ENCODE results near the gene RTL1.

Gene RTL1

DNA sequence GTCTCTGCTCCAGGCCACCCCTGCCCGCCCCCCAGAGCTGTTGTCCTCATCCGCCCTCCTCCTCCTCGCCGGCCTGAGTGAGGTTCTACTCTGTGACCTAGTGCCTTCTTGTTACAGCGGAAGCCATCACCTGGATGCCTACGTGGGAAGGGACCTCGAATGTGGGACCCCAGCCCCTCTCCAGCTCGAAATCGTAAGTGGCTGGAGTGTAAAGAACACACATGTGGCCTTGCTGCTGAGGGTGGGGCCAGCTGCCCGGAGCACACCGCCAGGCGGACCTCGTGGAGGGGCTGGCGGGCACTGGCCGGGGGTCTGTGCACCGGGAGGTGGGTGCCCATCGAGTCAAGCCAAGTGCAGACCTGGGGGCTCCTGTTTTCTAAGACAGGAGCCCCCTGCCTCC, 58.2 kb downstream of the RTL1 start:
- DNase-seq = no peak

DNA sequence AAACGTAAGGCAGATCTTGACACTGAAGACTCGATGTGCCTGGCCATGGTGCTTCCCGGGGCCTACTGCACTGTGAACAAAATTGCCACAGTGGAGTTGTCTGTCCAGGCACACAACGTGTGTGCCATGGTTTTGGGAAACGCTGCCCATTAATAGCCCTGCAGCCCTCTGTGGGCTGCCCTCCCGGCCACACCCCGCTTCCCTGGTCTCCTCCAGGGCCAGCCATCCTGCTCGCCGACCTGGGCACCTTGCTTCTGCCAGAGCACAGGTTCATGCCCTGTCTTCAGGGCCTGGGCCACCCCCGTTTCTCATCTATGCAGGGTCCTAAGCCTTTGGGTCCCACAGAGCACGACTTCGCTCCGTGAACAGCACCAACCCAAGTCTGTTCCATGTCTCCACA, 58.7 kb downstream of the RTL1 start:
- no peak for DNase-seq

DNA sequence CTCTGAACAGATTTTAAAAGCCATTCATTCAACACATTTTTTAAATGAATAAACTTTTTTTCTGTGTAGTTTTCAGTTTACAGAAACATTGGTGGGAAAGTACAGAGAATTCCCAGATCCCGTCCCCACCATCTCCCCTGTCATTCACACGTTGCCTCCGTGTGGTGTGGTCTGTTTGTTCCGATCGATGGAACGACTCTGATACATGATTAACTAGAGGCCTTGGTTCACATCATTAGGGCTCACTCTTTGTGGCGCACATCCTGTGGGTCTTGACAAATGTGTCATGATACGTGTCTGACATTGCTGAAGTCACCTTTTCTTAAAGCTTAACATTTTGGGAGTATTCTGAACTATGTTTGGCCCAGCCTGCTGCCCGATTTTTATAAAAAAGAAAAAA, 59.1 kb downstream of the RTL1 start:
- no peak for DNase-seq

DNA sequence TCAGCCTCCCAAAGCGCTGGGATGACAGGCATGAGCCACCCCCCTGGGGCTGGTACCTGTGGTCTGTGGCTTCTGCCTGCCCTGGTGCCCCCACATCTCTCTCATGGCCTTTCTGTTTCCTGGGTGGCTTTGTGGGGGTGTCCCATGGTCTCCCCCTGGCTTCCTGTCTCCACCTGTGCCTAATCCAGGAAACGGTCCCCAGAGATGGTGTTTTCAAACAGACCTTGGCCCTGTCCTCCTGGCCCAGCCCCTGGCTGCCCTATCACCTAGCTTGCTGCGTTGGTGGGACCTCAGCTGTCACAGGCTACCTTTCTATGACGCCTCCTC, 59.5 kb downstream of the RTL1 start:
- DNase-seq = no peak

DNA sequence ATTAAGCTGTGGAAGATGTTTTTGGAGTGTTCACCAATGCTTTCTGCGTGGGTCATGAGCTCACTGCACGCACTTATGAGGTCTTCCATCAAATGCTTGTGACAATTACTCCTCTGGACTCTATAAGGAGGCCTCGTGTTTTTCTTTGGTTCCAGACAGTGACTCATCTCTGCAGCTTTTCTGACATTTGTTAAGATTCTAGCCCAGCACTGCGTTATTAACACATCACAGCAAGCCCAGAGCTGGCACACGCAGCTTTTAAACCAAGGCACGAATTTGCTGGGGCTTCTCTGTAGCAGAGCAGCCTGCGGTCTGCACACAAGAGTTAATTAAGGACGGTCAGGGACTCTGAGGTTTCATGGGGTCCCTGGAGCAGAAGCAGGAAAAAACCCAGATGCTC, 60.7 kb downstream of the RTL1 start:
- no peak for DNase-seq

DNA sequence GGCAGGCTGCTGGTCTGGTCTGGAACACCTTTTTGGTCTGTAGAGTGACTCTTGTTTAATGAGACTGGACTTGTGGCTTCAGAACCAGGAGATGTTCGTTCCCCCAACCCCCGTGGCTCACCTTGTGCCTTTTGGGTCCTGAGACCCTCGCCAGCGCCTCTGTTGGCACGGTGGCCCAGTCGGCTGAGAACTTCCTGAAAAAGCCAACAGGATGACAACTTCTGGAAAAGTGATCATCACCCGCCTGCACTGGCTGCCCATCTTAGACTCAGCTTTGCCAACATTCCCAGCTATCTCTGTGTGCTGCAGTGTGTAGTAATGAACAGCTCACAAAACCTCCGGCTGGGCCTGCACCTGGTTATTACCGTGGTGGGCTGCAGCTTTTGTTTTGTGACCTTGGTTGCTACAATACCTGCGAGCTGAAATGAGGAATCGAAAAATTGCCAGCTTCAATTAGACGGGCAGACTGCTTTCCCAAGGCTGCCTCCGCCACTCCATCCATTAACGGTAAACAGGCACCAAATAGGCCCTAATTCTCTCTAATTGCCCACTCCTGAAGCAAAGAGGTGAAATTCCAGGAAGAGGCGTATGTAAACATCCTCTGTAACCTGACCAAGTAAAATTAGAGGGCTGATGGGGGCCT, 61.6 kb downstream of the RTL1 start:
- DNase-seq = no peak

DNA sequence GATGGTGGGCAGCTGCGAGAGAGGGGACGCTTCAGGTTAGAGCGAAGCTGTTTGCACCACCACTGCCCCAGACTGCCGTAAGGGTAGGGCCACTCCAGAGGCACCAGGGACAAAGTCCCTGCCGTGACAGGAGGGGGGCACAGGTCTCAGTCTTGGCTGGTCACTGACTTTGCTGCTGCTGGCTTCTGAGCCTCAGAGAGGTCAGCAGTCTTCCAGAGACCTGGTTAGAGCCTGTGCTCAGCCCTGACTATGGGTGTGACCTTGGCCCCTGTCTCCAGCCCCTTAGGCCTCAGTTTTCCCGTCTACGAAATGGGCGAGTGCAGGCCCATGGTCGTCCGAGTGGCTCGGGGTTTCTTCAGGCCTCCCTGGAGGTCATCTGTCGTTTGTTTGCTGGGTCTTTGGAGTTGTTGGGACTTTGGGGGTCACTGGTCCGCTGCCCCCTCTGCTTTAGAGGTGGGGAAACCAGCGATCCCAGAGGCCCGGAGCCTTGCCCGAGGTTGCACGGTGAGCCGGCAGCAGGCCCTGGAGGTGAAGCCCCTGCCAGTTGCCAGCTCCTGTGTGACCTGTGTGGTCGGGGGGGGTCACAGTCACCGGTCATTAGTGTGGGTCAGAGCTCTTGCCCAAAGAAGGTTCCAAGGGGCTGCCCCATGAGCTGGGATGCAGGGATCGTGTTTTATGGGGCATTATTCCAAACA, 62.3 kb downstream of the RTL1 start:
- DNase-seq = no peak

DNA sequence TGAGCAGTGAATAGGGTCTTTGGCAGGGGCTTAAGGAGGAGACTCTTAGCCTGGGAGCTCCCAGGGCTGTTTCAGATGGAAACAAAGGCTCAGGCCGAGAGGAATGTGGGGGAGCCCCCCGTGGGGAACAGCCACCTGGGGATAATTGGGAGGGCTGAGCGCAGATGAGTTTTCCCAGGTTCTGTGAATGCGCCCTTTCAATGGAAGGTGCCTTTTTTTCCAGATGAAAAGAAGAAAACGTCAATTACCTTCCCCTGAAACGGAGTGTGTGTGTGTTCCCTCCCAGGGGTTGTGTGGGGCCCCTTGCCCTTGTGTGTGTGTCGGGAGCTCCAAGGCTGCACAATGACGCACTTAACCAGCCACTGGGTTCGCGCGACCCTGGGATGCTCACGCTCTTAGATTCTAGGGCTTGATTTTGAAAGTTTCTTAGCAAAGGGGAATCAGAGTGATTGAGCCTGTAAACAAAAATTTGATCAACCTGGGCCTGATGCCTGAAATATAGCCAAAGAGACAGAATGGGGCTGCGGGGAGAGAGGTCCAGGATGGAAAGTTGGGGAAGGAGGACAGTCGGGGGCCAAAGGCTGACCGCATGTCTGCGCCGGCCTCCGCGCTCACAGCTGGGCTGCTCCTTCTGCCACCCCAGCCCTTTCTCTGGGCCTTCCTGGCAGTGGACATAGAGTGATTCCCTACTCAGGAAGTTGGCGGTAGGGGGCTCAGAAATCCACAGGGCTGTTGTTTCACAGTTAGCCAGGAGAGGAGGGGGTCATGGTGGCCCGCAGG, 63.0 kb downstream of the RTL1 start:
- no peak for DNase-seq

DNA sequence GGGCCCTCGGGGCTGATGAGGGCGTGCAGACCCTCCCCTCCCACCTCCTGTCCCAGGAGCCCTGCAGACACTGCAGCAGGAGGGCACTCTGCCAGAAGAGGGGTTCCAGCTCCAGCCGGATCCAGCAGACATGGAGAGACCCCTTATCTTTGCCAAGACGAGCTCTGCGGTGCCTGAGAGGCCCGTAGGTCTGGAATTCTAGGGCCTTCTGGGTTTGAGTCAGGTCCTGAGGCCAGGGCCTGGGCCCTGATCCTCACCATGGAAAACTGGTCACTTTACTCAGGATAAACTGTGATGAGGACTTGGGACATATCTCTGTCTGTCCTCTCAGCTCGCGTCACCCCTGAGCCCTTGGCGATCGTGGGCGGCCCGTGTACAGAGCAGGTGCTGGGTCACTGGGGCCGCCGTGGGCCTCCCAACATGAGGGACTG, 63.8 kb downstream of the RTL1 start:
- DNase-seq = no peak

DNA sequence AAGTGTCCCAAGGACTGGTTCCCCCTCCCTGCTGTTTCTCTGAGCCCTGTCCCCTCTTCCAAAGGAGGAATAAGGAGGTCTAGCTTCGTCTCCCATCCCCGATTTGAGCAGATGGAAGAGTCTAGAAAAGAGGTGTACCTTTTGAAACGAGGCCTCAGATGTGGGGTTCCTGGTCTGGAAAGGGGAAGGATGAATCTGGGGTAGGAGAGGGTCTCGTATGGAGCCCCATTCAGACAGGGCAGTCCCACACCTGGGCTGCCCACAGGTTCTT, 64.3 kb downstream of the RTL1 start:
- DNase-seq = no peak

DNA sequence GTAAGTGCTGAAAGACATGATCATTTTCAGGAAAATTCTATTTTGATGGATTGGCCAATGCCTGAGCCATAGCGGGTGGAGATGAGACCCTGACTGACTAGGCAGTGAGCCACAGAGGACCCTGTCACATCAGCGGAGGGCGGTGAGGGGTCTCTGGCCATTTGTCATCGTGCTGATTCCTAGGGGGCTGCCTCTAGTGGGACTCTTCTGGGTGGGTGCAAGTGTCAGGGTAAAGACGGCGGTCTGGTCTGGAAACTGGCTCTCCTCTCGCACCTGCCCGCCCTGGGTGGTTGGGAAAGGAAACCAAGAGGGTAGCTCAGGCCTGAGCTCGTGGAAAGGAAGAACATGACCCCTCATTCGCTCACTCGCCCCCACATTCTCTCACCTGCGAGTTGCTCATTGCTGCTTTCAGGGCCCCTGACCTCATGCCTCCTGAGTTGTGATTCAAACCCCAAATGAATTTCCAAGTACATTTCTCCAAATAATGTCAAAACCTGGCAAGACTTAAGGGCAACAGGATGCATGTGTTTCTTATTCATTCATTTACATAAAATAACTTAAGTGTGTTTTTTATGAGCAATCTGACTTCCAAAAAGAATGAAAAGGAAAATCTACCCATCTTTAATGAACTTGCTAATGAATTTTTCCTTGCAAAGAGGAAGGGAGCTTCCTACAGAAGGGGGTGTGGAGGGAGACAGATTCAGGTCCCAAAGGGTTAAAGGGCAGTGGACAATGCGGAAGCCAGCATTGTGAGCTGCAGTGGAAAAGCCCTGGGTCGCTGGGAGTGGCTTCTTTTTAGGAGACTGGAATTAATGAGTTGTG, 64.8 kb downstream of the RTL1 start:
- DNase-seq = no peak

DNA sequence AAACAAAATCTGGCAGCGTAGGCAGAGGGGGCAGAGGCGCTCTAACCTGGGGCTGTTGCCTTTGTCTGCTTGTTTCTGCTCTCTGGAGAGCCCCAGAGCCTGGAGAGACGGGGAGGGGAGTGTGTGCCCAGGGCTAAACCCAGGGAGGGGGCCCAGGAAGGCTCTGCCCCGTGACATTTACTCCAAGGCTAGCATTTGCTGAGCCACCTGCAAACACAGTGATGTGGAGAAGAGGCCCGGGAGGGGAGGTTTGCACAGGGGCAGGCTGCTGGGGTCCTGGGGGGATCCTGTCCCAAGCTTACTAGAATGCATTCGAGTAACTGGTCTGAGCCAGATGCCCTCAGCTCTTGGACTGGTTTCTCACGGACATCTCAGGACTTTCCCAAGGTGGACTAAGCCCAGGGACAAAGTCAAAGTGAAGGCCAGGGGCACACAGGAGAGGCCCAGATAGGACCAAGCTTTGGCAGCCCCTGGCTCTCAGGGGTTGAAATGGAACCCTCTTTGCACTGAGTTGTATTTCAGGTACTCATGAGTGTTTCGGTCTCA, 65.6 kb downstream of the RTL1 start:
- DNase-seq = no peak

DNA sequence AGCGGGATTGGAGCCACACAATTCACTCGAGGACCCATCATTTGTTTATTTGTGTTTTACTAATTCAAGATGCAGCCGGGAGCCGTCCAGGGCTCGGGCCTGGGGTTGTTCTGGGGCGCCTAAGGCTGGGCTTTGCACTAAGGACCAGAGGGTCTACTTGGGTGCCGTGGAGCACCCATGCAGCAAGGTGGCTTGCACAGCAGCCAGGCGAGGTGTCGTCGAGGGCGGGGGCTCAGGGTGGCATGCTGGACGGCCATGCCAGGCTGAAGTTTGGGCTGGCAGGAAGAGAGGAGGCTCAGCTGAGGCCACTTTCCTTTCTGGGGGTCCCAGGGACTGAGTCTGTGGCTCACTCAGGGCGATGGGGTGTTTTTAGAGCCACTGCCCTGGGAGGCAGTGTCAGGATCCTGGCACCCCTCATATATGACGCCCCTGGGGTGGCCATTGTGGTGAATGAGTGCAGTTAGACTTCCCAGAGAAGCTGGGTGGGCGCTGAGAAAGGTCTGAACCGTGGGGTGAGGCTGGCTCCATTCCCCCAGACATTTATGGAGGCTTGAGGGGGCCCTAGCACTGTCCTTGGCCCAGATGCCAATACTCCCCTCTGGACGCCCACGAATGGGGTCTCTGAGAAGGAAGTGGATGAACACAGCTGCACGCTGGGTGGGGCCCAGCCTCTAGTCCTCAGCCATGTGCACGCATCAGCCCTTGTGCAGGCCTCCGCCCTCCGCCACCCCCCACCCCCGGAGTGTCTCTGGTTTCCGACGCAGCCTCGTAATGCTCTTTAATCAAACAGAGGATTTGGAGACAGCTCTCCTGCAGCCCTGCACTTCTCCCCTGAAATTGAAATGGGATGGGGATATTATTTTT, 66.3 kb downstream of the RTL1 start:
- DNase-seq = no peak

DNA sequence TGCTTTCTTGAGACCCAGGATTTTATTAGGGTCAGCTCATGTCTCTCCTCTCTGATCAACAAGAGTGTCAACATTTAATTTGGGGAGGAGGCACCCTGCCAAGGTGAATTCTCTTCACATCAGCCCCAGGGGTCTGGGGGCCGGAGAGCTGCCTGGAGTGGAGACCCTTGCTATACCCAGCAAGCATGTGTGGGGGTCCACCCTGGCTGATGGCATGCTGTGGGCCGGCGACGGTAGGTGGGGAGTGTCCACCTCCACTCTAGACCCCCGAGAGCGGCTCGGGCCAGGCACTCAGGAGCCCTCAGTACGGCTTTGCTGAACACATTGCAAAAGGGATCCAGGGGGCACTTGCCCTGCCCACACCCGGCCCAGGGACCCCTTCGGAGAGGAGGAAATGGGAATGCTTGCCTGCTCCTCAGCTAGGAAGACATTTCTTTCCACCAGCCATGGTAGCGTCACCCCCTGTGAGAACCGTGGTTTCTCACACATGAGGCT, 67.2 kb downstream of the RTL1 start:
- no peak for DNase-seq

DNA sequence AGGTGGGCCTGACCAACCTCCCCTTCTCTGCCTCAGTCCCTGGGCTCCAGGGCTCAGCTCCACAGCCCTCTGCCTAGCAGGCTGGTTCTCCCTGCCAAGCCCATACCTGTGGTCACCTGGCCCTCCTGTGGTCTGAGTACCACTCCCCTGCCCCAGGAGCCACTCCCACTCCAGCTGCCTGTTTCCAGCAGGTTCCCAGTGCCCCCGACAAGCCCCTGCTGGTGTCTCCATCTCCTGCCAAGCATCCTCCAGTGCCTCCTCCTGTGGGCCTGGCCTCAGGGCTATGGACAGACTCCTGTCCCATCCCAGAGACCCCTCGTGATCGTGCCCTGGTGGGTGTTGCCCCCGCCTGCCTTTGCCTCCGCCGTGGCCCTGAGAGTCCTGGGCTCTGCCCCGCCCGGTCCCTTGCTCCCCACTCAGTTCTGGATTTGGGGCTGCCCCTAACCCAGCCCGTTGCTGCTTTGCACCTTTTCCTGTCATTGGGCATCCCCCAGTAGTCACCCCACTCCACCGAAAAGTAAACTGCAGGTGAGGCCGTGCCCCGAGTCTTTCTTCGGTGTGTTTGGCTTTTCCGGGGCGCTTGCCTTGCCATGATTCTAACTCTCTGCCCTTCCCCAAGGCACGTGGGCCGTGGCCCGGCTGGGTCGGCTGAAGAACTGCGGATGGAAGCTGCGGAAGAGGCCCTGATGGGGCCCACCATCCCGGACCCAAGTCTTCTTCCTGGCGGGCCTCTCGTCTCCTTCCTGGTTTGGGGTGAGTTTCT, 67.8 kb downstream of the RTL1 start:
- DNase-seq = no peak

DNA sequence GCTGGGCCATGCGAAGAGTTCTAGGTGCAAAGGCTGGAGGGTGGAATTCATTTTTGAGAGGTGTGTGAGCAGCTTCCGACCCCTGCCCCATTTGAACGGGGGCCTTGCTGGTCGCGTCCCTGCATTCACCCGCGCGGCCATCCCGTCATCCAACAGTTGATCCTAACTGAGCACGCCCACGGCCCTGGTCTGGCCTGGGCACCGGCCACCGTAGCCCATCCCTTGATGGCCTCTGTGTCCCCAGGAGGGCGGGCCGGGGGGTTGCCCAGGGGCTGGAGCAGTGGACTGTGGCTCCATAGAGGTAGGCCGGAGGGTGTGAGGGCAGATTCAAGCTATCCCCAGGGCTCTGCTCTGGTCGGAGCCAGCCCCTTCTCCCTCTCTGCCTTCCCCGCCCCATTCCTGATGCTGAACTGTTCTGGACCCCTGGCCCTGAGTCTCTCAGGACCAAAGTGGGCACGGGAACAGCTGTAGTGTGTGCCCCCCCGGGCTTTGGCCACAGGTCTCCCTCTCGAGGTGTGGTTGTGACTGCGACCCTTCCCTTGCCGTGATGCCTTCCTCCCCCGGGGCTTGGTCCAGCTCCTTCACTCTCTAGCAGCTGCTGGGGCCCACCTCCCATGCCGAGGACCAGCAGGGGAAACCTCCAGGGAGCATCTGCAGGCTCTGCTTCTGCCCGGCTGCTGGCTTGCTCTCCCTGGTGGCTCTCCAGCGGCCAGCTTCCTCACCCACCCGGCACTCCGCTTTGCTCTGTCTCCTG, 68.6 kb downstream of the RTL1 start:
- DNase-seq = no peak

DNA sequence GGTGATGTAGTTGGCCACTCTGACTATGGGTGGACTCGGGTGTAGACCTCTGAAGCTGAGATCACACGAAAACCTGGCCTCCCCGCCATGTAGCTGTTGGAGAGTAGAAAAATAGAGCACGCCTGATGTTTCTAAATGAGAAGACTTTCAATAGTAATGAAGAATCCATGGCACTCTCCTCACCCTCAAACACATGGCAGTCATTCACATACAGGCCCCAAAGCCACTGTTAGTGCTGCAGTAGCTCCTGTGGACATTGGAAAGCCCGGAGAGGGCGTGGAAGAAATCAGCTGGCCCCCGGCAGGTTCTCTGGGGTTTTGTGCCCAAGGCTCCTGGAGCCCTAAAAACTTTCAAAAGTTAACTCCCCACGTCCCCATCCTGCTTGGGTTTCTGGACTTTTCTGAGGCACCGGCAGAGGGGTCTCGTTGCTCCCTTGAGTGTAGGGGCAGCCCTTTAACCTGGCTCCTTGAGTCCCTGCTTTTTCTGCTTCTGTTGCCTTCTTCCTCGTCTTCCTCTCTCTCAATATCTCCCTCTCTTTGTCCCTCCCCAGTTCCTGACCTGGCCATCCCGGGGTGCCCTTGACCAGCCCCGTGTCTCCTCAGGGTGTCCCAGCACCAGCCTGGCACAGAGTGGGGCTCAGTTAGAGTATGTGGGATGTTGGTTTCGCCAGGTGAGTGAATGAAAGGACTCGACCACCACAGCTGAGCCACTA, 69.3 kb downstream of the RTL1 start:
- no peak for DNase-seq

DNA sequence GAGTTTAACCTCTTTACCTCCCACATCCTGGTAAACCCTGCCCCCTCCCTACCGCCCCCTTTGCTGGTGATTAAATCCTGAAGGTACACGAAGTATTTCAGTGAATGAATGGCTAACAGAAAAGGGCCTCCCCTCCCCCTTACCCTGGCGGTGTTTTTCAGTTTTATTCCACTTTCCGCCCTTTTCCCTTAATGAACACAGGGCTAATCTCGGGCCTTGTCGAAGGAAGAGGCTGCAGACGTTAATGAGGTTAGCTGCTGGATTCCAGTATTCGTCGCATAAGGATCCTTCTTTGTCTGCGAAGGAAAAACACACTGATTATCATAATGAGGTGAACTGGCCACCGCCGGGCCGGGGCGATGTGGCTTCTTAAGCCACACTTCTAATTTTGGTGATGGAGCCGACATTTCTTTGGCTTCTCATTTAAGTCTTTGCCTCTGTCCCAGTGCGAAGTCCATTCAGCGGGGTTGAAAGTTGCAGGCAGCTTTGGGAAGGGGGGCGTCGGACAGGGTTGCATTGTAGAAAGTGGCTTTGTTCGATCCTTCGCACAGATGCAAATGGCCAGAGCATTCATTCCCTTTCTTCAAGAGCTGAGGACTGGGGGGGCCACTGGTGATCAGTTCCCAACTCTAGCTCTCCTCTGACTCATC, 71.1 kb downstream of the RTL1 start:
- DNase-seq = no peak

DNA sequence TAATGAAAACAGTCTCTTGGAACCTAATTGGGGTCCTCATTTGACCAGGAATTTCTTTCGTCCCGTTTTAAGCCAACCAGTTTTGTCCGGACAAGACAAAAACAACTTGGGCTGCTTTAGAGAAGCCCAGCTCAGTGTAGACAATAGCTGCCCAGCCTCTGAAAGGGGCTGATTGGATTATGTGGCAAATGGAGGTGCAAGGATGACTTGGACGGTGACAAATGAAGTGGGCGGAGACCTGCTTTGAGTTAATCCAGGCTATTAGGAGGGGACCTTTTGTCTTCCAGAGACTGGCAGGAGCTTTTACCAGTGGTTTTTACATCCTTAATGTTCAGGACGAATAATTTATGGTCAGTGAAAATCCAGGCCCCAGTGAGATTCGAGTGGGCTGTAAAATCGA, 72.8 kb downstream of the RTL1 start:
- DNase-seq = no peak

Measured in activated CD8-positive, alpha-beta memory T cell treated with anti-CD3 and anti-CD28 coated beads for 24 hours (primary cell).